Measurements from ENCODE around the gene FHOD3.

DNA sequence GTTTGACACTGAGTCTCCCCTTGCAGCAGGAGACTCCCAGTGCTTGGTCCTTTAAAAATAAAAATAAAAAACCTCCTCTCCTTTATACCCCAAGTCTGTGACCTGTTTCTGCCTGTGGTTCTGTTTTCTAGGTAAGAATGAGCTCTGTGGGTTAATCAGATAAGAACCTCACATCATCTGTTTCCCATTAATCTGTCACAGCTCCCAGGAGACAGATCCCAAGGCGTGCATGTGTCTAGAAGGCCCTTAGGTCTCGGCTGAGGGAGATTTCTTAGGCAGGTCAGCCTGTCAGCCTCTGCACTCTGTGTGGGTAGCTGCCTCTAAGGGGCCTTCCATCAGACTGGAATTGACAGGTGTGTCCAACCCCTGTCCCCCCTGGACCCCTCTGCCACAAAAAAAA, 80.7 kb downstream of the FHOD3 start:
- TF ChIP-seq, protein P1, sequence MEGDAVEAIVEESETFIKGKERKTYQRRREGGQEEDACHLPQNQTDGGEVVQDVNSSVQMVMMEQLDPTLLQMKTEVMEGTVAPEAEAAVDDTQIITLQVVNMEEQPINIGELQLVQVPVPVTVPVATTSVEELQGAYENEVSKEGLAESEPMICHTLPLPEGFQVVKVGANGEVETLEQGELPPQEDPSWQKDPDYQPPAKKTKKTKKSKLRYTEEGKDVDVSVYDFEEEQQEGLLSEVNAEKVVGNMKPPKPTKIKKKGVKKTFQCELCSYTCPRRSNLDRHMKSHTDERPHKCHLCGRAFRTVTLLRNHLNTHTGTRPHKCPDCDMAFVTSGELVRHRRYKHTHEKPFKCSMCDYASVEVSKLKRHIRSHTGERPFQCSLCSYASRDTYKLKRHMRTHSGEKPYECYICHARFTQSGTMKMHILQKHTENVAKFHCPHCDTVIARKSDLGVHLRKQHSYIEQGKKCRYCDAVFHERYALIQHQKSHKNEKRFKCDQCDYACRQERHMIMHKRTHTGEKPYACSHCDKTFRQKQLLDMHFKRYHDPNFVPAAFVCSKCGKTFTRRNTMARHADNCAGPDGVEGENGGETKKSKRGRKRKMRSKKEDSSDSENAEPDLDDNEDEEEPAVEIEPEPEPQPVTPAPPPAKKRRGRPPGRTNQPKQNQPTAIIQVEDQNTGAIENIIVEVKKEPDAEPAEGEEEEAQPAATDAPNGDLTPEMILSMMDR (conservative IDR thresholded peaks at IDR 0.05; ENCODE audit: low read length): no peak
- no peak for TF ChIP-seq EZH2phosphoT487 (IDR thresholded peaks at IDR 0.05; ENCODE audit: borderline replicate concordance)
